ENCODE data around the gene PCIF1.

The PCIF1 gene

GRCh38 chr20:45997187-45997586, 62.7 kb downstream of the PCIF1 start:
- DNase-seq (ENCODE audit: low read depth), result no peak
- no peak overlapping the region for H3K4me3 ChIP-seq (ENCODE audit: low read depth, low read length)
- TF ChIP-seq CTCF (IDR thresholded peaks at IDR 0.05; ENCODE audit: low read depth, low read length) (no peak), MYC (IDR thresholded peaks at IDR 0.05; ENCODE audit: low read depth, low read length) (no peak), POLR2A (IDR thresholded peaks at IDR 0.05; ENCODE audit: extremely low read depth, insufficient read length) (no peak)
- TF ChIP-seq, protein P1, sequence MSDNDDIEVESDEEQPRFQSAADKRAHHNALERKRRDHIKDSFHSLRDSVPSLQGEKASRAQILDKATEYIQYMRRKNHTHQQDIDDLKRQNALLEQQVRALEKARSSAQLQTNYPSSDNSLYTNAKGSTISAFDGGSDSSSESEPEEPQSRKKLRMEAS (IDR thresholded peaks at IDR 0.05; ENCODE audit: low read depth, low read length), result no peak

Measured in NB4 (cell line).